Nucleus accumbens (tissue), 56 donors: ENCODE data around the gene ITSN1.
"Not testable (repeated sequence)": the region's sequence is repeated elsewhere in the genome, so short reads cannot be mapped to it uniquely, and the experiment has no call there.

ENCODE experiments used
- DNase-seq, 56 donors: peaks; one replicate each; lab custom pipeline; 2025; lab: John Stamatoyannopoulos, UW

ITSN1 gene

DNA sequence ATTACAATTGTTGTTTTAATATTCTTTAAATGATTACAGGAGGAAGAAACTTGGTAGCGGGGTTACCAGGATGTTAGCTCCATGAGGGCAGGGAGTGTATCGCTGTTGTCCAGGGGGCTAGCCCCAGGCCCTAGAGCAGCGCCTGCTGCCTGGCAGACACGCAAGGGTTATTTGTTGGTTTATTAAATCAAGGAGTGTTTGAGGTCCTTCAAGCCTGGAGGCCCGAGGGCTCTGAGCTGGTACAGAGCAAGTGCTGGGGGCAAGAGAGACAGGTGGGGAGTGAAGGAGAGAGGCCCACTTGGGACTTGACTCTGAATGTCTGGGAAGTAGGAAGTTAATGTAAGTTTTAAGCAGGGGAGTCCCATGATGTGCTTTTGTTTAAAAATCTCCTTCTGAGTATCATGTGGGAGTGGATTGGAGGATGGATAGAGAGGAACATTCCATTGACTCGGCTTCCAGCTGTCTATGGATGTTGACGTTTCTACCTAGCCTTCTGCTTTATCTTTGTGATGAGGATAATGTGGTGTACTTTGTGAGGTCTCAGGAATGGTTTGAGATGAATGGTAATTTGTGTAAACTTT, 8.7 kb downstream of the ITSN1 start:
- no peak for DNase-seq

DNA sequence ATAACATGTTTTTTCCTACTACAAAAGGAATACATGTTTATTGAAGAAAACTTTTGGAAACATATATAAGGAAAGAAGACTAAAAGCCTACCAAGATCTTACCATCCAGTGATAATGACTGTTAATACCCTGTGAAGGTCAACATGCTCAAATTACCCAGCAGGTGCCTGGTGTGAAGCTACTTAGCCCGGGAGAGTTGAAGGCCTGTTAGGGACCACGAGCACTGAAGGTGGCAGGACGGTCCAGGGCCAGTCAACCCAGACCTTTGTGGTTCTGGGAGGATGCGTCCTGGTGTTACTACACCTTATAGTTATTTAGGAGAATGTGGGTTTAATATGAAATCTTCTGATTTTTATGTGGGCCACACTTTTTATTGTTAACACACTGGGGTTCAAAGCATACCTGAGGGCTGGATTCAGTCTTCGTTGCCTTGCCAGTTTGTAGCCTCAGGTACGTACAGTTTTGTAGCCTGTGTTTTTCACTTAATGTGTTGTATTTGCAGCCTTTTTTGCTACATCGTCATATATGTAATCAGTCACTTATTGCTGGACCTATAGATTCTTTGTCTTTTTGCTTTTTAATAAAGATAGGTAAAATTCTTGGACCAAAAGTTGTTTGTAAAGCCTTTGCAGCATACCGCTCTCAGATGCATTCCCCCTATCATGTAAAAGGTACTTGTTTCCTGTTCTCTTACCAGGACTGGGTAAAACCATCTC, 9.8 kb downstream of the ITSN1 start:
- no peak for DNase-seq

DNA sequence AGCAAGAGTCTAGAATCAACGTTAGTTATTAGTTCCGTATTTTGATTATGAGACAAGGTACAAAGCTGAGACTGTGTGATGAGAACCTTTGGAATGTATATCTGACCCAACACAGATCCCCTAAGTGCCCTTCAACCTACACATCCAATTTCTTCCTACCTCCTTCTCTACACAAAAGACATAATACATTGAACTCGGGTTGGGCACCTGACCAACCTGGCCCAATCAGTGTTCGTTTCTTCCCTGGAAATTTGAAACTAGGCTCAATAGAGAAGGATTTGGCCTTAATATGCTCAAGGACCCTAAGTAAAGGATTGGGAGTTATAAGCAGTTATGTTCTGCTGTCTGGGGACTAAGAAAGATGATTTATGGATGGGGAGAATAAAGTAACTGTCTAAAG, 12.1 kb downstream of the ITSN1 start:
- DNase-seq: no peak

DNA sequence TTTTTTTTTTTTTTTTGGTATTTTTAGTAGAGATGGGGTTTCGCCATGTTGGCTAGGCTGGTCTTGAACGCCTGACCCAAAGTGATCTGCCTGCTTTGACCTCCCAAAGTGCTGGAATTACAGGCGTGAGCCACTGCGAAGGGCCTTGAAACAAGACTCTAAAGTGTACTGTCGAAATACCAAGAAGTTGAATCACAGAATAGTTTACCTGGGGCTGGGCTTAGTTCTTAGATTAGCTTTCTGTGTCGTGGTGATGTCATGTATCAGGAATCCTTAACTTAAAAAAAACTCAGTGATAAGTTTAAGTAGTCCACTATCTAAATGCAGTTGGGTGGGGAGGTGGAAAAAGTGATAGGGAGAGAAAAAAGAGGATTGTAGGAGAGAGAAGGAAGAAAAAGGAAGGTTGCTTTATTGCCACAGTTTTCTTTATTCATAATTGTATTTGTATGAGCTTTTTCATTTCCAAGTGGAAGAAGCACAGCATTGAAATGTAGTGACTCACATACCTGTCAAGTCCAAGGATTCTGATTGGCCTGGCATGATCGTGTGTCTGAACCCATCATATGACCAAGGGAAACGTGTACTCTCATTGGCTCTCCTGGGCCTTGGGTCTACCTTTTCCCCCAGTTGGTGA, 13.4 kb downstream of the ITSN1 start:
- DNase-seq: no peak

DNA sequence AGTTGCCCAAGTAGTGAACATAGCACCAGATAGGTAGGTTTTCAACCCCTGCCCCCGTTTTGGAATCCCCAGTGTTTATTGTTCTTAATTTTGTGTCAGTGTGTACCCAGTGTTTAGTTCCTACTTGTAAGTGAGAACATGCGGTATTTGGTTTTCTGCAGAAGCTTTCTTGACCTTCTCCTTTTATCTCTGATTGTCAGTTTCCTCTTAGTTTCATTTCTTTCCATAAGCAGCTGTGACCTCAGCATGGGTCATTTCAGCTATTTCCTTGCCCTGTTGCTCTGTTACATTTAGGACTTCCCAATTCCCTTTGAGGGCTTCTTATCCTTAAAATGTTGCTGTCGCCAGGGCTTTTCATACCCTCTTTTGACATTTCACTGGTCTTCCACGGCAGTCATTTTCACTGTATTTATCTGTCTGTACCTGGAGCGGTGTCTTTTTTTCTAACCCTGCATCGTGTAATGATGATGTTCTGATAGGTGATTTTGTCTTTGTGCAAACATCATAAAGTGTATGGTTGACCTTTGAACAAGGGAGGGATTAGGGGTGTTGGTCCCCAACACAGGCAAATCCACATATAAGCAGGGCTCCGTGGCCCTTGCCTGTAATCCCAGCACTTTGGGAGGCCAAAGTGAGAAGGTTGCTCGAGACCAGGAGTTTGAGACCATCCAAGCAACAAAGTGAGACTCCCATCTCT, 15.0 kb downstream of the ITSN1 start:
- no peak for DNase-seq

DNA sequence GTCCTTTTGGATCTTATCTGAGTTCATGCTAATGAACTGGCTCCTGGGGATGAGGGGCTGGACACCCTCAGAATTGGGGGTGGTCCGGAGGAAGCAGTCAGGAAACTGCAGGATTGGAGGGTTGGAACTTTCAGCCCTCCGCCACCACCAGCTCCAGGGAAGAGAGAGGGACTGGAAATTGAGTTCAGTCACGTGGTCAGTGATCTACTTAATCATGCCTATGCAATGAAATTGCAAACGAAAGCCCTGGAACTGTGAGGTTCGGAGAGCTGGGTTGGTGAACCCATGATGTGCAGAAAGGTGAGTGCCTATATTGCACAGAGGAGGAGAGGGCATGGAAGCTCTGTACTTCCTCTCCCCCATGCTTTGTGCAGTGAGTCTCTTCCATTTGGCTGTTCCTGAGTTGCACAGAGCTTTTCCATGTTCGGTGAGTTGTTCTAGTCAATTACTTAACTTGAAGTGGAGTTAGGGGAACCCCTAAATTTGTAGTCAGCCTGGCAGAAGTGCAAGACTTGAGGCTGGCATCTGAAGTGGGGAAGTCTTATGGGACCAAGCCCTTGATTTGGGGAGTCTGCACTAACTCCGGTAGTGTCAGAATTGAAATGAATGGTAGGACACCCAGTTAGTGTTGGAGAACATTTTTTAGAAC, 16.7 kb downstream of the ITSN1 start:
- DNase-seq: no peak

DNA sequence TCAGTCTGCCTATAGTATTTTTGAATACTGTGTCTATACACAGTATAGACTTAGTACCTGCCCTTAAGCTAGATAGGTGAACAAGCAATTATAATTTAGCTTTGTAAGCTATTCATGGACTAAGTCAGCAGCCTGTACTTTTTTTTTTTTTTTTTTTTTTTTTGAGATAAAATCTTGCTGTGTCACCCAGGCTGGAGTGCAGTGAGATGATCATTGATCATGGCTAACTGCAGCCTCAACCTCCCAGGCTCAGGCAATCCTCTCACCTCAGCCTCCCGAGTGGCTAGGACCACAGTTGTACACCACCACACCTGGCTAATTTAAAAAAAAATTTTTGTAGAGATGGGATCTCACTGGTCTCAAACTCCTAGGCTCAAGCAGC, 17.3 kb downstream of the ITSN1 start:
- DNase-seq: no peak

DNA sequence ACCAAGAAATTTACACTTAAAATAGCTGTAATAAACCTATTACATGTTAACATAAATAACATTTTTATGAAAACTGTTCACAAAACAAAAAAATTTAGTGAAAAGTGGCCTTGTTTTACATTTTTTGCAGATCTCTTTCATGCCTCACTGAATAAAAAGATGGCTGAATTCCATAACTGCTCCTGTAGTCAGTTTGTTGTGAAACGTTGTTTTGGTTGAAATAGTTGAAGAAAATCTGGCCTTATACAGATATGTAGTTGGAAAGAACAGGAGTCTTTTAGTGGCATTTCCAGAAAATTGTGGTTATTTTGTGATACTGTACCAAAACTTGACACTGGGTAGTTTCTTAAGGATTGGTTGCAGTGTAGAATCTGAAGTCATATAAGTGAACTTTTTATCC, 18.1 kb downstream of the ITSN1 start:
- DNase-seq: no peak

DNA sequence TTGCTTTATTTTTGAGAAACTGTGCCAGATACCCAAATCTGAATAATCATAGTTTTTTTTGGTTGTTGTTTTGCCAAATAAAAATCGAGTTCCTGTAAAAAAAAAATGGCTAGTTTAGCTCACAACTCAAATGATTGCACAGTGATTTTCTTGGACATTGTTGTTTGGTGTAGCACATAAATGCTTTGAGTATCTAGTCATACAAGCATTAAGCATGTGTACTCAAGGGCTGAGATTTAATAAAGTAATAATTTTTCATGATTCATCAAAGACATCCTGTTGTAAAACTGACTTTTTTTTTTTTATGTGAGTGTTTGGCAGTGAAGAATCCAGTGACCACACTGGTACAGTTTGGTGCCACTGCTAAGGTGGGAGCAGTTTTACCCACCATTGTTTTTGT, 18.8 kb downstream of the ITSN1 start:
- no peak for DNase-seq

DNA sequence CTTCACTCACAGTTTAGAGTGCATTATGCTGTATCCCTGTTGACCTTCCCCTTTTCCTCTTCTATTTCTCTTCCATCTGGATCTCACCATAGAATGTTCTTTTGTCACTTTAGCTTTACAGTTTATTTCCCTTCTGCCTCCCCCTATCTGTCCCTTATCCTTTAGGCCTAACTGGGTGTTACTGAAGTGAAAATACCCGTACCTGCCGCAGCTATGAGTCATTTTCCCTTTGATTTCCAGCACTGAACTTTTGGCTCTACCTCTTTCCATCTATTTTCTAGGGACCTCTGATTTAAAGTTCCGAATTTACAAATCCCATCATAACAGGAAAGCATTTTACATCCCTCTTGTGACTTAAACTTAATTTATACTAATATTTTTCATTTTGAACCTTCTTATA, 19.7 kb downstream of the ITSN1 start:
- no peak for DNase-seq

DNA sequence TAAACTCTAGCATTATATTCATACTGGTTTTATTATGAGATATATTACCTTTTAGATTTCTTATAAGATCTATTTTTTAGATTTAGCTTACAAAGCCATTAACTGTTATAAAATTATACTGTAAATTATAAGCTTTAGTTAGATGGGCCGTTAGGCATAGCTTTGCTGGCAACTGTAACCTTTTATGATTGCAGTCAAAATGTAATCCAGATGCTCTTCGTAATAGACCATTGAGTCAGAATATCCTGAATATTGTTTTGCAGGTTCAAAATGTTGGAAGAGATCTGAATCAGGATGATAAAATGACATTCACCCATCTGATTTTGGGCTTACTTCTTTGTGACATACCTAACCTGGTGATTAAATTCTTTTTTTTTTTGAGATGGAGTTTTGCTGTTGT, 20.9 kb downstream of the ITSN1 start:
- no peak for DNase-seq

DNA sequence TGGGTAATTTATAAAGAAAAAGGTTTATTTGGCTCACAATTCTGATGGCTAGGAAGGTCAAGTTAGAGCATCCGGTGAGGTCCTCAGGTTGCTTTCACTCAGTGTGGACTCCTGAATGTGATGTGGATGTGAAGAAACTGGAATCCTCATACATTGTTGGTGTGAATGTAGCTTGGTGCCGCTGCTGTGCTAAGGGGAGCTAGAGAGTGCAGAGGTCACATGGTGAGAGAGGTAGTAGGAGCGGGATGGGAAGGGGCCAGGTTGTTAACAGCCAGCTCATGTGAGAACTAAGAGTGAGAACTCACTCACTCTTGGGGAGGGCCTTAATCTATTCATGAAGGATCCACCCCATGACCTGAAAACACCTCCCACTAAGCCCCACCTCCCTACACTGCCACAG, 21.8 kb downstream of the ITSN1 start:
- DNase-seq: no peak

DNA sequence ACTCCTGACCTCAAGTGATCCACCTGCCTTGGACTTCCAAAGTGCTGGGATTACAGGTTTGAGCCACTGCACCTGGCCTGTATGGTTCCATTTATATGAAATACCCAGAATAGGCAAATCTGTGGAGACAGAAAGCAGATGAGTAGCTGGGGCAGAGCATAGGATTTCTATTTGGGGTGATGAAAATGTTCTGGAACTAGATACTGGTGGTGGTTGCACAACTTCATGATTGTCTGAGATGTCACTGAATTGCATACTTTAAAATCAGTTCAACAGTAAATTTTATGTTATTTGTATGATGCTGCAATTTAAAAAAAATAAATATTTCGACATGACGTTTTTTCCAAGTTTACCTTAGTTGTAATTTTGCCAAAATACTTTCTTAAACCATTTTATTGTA, 23.9 kb downstream of the ITSN1 start:
- no peak for DNase-seq

DNA sequence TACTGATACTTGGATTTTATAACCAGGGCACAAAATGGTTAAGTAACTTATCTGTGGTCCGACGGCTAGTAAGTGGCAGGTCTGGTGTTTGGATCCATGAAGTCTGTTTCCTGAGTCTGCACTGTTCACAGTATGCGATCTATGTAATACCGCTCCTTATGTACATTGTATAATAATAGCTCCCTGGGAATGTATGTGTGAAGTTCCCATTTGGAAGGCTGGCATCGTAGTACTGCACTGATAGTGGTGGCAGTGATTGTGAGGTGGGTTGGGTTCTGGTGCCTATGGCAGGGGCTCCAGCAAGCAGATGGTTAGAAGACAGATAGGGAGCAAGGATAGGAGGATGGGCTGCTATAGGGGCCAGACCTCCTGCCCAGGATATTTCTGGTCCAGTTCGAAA, 25.3 kb downstream of the ITSN1 start:
- no peak for DNase-seq

DNA sequence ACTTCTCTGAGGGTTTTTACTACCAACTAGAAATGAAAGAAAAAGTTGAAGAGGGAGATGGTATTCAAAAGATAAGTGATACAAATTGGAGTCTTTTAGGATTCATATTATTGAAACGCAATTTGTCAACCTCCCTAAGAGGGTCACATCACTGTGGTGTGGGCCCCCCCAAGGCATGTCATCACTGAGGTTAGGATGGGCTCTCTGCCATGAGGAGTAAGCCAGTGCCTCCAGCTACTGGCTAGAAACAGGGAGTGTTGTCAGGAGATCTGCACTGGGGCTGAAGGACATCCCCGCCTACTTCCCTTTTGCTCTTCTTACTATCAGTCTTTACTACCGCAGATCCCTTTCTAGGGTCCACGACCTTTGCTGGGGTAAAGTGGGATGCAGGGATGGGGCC, 25.9 kb downstream of the ITSN1 start:
- DNase-seq: no peak

DNA sequence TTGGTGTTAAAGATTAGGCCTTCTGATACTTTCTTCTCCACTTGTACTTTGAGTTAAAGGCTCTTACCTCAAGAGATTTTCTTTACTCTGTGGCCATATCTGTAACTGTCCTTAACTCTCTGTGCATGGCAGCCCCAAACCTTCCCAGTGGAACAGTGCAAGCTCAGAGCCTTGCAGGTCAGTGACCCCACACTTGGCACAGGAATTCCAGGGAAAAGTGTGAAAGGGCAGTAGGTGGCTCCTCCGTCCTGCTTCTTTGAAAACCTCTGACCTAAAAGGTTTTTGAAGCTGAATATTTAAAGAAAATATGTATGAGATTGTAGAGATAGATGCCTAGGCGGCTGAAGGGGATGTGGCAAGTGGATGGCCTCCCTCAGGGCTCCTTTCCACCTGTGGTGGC, 26.3 kb downstream of the ITSN1 start:
- DNase-seq: no peak

DNA sequence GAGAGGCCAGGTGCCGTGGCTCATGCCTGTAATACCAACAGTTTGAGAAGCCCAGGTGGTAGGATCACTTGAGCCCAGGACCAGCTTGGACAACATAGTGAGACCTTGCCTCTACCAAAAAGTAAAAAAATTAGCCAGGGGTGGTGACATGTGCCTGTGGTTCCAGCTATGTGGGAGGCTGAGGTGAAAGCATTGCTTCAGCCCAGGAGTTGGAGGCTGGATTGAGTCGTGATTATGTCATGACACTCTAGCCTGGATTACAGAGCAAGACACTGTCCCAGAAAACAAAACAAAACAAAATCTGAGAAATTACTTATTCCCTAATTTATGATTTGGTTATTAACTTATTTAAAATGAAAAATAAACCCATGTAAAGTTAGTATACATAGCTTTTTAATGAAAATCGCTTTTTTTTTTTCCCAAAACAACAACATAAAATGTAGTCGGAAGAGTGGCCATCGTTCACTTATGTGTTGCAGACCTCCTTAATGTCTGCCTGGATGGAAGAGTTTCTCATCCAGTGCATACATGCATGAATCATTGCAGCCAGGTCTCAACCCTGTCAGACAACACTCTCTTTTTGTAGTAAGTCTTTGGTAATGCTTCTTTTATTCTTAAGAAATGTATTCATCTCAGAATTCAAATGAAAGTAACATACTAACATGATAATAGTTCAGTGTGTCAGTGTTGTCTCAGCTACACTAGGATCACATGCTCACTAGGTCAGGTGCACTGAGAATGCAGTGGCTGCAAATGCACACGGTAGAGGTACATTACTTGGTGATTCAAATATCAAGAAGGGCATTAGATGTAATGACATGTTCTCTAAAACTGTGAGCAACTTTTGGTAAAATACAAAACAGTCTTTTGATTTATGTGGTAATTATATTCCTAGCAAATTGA, 28.0 kb downstream of the ITSN1 start:
- DNase-seq: no peak

DNA sequence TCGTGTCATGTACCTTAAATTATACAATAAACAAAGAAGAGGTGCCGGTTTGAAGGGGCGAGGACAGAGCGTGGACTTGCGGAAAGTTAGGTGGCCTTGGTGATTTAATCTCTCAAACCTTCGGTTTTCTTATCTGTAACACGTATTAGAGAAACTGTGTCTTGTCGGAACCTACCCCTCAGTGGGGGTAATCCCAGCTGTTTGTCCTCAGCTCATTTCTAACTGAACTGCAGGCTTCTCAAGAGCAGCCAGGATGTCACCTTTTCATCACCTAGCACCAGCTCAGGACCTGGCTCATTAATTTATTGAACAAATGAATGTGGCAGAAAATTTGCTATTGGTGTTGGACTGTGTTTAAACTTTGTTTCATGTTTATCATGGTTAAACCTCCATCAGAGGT, 31.2 kb downstream of the ITSN1 start:
- no peak for DNase-seq

DNA sequence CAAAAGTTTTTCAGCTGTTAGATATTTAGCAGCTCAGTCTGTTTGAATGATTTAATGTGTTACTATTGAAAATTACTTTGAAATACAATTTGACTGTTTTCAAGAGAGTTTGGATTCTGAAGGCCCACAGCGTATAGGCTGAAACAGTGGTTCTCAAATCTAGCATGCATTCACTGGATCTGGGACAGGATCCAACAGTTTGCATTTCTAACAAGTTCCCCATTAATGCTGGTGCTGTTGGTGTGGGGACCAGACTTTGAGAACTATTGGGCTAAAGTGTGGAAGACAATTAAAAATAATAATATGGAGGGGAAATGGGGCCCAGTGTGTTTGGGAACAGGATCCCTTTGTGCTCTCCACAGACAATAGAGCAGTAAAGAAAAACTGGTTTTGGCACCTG, 31.9 kb downstream of the ITSN1 start:
- no peak for DNase-seq

DNA sequence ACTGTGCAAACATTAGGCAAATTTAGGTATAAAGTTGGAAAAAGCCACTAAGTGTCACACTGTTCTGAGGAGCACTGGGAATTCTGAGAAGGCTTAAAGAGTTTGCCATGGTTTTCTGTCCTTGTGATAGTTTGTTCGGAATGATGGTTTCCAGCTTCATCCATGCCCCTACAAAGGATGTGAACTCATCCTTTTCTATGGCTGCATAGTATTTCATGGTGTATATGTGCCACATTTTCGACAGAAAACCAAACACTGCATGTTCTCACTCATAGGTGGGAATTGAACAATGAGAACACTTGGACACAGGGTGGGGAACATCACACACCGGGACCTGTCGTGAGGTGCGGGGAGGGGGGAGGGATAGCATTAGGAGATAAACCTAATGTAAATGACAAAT, 34.4 kb downstream of the ITSN1 start:
- DNase-seq: not testable (repeated sequence)
